H1 (cell line): ENCODE data around the gene CRK.

Experiments used
- BRCA1 ChIP-seq: IDR thresholded peaks from 2 replicates; pipeline ENCODE4 v1.6.1; 2012; ENCODE audit warnings: low read depth, low read length, improper control_type of control experiment
- CBX5 ChIP-seq: fragments of 300-800, 300-1000 bp; sonication (generic); IDR thresholded peaks from 2 replicates; pipeline ENCODE4 v1.7.1; 2016; ENCODE audit warnings: antibody characterized with exemption, low read length, low read depth
- POLR2A ChIP-seq, 2 experiments: IDR thresholded peaks; 1 replicate in 1 of 2; 2 replicates in 1 of 2; pipeline ENCODE4 v1.6.1; 2011; ENCODE audit warnings: low read depth in 2 of 2, low read length in 2 of 2, mild to moderate bottlenecking in 2 of 2; ENCODE audit errors: control extremely low read depth in 1 of 2
- SIX5 ChIP-seq: IDR thresholded peaks from 2 replicates; pipeline ENCODE4 v1.6.1; 2011; ENCODE audit warnings: mild to moderate bottlenecking, low read depth, low read length
- SRF ChIP-seq: IDR thresholded peaks from 2 replicates; pipeline ENCODE4 v1.6.1; 2011; ENCODE audit warnings: mild to moderate bottlenecking, low read depth, low read length, moderate library complexity
- USF2 ChIP-seq: IDR thresholded peaks from 2 replicates; pipeline ENCODE4 v1.6.1; 2011; ENCODE audit warnings: low read length, improper control_type of control experiment
- YY1 ChIP-seq: IDR thresholded peaks from 2 replicates; pipeline ENCODE4 v1.6.1; 2011; ENCODE audit warnings: low read depth, mild to moderate bottlenecking, low read length
- TF ChIP-seq, protein P1 (sequence below), 3 experiments: IDR thresholded peaks; 1 replicate in 2 of 3; 2 replicates in 1 of 3; pipeline versions ENCODE4 v1.5.1 to v1.6.1; 2011; ENCODE audit warnings: low read length in 3 of 3, mild to moderate bottlenecking in 3 of 3, inconsistent platforms in 2 of 3, low read depth in 1 of 3, moderate library complexity in 1 of 3; ENCODE audit not compliant: insufficient read depth in 1 of 3; ENCODE audit errors: control extremely low read depth in 1 of 3
- TF ChIP-seq, protein P2 (sequence below): IDR thresholded peaks from 2 replicates; pipeline ENCODE4 v1.6.1; 2012; ENCODE audit warnings: low read length, inconsistent platforms

DNA sequence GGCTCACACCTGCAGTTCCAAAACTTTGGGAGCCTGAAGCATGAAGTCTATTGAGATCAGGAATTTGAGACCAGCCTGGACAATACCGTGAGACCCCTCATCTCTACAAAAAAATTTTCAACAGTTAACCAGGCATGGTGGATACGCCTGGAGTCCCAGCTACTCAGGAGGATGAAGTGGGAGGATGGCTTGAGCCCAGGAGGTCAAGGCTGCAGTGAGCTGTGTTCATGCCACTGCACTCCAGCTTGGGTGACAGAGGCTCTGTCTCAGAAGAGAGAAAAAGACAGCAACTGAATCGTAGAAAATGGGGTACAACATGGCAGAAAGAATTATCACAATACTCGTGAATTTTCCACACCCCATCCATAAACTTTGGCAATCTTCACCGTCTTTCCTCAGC, 3.2 kb downstream of the CRK start:
- no peak for TF ChIP-seq CBX5
- TF ChIP-seq, protein P1, sequence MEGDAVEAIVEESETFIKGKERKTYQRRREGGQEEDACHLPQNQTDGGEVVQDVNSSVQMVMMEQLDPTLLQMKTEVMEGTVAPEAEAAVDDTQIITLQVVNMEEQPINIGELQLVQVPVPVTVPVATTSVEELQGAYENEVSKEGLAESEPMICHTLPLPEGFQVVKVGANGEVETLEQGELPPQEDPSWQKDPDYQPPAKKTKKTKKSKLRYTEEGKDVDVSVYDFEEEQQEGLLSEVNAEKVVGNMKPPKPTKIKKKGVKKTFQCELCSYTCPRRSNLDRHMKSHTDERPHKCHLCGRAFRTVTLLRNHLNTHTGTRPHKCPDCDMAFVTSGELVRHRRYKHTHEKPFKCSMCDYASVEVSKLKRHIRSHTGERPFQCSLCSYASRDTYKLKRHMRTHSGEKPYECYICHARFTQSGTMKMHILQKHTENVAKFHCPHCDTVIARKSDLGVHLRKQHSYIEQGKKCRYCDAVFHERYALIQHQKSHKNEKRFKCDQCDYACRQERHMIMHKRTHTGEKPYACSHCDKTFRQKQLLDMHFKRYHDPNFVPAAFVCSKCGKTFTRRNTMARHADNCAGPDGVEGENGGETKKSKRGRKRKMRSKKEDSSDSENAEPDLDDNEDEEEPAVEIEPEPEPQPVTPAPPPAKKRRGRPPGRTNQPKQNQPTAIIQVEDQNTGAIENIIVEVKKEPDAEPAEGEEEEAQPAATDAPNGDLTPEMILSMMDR (IDR thresholded peaks at IDR 0.05; ENCODE audit: control extremely low read depth in 1 of 3, insufficient read depth in 1 of 3, low read depth in 1 of 3, low read length in 3 of 3) = no peak
- TF ChIP-seq POLR2A (IDR thresholded peaks at IDR 0.05; ENCODE audit: control extremely low read depth in 1 of 2, low read depth in 2 of 2, low read length in 2 of 2) = no peak
- TF ChIP-seq SIX5 = no peak
- TF ChIP-seq USF2 = no peak
- TF ChIP-seq BRCA1 = no peak
- TF ChIP-seq, protein P2, sequence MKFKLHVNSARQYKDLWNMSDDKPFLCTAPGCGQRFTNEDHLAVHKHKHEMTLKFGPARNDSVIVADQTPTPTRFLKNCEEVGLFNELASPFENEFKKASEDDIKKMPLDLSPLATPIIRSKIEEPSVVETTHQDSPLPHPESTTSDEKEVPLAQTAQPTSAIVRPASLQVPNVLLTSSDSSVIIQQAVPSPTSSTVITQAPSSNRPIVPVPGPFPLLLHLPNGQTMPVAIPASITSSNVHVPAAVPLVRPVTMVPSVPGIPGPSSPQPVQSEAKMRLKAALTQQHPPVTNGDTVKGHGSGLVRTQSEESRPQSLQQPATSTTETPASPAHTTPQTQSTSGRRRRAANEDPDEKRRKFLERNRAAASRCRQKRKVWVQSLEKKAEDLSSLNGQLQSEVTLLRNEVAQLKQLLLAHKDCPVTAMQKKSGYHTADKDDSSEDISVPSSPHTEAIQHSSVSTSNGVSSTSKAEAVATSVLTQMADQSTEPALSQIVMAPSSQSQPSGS = no peak
- TF ChIP-seq SRF = no peak
- TF ChIP-seq YY1 = no peak
